HG03159 (cell line): ENCODE measurements around the gene CCM2.

Experiments
- ATAC-seq: cut with Tn5 transposase; IDR thresholded peaks from one replicate; pipeline ENCODE4 v1.9.1; 2021; ENCODE audit warnings: mild to moderate bottlenecking, moderate library complexity; ENCODE audit not compliant: unreplicated experiment

CCM2 gene

GRCh38 chr7:44967571-44968446 lies 32.2 kb upstream of the CCM2 start:
- no peak for ATAC-seq

GRCh38 chr7:44969049-44969700 lies 30.8 kb upstream of the CCM2 start:
- ATAC-seq, result no peak

- ATAC-seq, result no peak
Observed at GRCh38 chr7:44969701-44970522, 30.1 kb upstream of the CCM2 start.

DNA sequence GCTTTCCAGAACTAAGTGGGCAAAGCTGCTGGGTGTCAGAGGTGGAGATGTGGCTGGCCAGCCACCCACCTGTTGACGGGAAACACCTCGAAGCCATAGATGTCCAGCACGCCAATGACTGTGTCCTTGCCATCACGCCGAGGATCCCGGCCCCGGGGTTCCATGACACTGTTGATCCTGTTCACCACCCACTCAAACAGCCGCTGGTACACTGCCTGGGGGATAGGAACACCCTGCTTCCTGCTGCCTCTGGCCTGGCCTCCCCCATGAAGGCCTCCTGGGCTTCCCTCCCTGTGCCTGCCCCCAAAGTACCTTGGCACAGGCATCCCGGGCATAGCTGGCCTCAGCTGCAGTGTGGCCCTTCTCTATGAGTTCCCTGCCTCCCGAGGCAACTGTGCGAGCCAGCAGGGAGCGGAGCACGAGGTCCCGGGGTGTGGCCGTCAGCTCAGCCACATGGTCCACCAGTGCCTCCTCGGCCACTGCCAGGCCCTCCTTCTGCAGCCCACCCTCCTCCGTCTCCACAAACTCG lies 29.4 kb upstream of the CCM2 start:
- ATAC-seq, result no peak

DNA sequence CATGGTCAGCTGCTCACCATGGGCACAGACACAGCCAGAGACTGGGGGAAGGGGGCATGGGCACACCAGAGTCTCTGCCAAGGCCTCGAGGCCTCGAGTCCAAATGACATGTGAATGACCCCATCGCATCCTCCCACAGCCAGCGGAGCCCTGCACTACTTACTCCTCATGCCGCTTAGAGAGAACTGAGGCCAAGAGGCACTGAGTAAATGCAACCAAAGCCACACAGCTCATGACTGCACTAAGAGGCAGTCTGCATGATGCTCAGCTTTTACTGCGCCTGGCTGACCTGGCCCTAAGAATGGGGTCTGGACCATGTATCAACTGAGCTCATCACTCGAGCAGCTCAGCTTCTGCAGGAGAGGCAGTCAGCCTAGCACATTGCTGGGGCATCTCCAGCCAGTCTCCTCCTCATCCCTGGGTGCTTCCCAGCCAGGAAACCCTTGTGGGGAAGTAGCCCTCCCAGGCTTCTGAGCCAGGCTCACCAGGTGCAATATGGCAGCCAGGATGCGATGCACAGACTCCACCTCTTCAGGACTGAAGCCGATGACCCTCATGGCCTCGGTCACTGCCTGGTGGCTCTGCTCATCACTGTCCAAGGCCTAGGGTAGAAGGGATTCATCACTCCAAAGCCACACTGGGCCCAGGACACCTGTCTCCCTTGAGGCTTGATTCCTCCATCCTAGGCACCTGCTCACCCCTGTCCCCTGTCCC lies 28.7 kb upstream of the CCM2 start:
- no peak for ATAC-seq

DNA sequence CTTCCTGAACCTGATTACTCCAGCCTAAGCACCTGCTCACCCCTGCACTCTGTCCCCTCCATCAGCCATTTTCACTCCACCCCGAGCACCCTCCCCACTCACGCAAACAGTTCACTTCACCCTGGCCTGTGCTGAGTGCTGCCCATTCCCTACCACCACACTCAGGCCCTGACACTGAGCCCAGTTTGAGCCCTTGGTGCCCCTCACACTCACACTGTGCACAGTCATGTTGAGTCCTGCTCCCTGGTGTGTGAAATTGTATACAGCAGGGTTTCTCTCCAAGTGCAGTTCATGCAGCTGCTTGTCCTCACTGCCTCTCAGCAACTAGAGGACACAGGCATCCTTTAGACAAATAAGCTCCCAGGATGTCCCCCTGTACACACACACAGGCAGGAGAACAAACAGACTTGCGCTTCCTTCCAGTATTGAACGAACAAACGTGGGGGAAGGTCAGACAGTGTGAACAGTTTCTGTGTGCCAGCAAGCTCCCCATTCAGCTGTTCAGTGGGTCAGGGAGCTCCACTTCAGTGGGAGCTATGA lies 28.0 kb upstream of the CCM2 start:
- ATAC-seq, result no peak

DNA sequence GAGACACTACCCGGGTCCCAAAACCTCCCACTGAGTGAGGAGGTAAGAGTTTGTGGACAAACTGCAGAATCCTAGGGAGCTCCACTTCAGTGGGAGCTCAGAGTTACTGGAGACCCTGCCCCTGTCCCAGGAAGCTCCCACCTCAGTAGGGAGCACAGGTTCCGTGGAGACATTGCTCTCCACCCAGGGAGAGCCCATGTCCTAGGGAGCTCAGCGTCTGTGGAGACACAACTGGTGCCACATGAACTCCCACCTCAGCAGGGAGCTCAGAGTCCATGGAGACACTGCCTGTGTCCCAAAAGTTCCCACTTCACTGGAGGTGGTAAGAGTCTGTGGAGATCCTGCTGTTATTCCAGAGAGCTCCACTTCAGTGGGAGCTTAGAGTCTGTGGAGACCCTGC lies 27.4 kb upstream of the CCM2 start:
- ATAC-seq, result no peak

GRCh38 chr7:44973610-44974401 lies 26.2 kb upstream of the CCM2 start:
- no peak for ATAC-seq

DNA sequence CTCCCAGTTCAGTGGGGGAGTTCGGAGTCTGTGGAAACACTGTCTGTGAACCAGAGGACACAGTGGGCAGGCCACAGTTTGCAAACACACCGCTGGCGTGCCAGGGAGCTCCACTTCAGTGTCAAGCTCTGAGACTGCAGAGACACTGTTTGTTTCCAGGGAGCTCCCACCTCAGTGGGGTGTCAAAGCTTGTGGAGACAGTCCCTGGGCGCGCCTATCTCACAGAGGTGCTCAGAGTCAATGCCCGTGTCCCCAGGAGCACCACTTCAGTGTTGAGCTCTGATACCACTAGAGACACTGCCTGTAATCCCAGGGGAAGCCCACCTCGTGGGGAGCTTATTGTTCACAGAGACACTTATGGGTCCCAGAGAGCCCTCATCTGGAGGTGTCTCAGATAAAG lies 25.5 kb upstream of the CCM2 start:
- no peak for ATAC-seq

GRCh38 chr7:44975331-44976039 lies 24.5 kb upstream of the CCM2 start:
- no peak for ATAC-seq

- no peak for ATAC-seq
Observed at GRCh38 chr7:44976040-44976745, 23.8 kb upstream of the CCM2 start.

GRCh38 chr7:44976746-44977196 lies 23.2 kb upstream of the CCM2 start:
- no peak for ATAC-seq

DNA sequence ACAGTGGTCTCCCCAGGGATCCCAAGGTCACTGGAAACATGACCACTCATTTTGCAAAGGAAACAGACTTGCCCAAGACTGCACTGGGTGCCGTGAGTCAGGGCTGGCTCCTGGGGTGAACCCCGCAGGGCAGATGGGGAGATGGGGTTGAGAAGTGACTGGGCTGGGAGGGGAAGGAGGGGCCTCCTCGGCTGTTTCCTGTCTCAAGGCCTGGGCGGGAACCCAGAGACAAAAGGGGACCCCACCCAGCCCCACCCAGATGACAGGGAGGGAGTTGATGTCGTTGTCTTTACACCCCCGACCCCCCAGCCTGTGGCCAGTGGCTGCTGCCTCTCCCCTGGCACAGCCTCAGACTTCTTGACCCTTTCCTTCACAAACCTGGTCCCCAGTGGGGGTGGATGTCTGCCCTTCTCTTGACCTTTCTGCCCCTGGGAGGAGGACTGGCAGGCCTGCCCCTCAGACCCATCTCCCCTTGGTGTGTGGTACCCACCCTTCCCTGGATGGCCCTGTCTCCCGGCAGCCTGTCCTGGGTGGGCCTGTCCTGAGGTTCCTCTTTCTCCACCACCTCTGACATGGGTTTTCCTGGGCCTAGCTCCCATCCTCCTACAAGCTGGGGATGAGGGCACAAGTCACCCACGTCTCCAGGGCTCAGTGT lies 22.6 kb upstream of the CCM2 start:
- ATAC-seq, result no peak

DNA sequence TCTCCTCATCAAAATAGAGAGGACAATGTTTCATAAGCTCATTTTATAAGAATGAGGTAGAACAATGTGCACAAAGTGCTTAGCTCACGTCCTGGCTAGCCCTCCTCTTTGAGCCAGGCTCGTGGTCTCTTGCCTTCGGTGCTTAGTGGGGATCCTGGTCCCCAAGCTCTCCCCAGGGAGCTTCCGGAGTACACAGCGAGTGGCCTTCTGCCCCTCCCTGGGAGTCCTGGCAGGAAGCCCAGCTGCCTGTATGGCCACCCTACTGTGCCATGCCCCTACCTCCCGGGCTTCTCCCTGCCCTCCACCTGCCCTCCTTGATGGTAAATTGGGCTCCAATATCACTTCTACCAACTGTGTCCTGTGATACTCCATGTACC lies 22.1 kb upstream of the CCM2 start:
- no peak for ATAC-seq

DNA sequence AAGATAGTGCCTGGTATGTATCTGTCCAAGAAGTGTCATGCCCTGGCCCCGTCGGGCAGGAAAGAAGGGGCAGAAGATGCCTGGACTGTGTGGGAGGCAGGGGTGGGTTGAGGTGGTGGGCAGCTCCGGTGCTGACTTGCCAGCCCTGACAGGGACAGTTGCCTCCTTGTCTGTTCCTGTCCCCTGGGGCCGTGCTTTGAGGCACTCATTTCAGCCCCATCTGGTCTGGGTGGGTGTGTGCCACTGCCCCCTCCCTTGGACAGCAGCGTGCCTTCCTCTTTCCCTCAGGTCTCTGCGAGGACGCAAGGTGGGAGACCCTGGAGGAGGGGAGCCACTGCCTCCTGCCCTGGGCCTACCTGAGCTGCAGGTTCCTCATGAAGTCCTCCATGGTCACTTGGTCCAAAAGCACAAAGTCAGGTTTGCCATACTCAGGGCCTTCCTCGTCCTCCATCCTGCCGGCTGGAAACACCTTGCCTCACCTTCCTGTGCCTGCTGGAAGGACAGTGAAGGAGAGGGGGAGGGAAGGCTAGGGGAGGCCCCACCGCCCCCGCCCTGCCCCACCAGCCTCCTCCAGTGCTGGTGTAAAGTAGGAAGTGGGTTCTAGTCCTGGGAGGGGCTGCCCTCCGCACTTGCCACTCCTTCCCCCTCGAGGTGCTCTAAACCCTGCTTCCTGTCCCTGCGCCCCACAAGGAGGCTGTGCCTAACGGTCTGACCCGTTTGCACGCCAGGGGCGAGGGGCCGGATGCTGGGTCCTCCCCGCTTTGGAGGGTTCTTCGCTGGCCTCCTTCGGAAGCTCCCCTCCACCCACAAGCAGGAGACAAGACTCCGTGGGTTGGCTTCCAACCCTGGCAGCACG lies 21.3 kb upstream of the CCM2 start, which contains the start of gene MYO1G:
TSS of gene MYO1G (minus strand) at position 505 of the 856 bp plus-strand sequence. CDS start at position 451, 54 bp downstream.
- ATAC-seq, result peak; percentile 66

DNA sequence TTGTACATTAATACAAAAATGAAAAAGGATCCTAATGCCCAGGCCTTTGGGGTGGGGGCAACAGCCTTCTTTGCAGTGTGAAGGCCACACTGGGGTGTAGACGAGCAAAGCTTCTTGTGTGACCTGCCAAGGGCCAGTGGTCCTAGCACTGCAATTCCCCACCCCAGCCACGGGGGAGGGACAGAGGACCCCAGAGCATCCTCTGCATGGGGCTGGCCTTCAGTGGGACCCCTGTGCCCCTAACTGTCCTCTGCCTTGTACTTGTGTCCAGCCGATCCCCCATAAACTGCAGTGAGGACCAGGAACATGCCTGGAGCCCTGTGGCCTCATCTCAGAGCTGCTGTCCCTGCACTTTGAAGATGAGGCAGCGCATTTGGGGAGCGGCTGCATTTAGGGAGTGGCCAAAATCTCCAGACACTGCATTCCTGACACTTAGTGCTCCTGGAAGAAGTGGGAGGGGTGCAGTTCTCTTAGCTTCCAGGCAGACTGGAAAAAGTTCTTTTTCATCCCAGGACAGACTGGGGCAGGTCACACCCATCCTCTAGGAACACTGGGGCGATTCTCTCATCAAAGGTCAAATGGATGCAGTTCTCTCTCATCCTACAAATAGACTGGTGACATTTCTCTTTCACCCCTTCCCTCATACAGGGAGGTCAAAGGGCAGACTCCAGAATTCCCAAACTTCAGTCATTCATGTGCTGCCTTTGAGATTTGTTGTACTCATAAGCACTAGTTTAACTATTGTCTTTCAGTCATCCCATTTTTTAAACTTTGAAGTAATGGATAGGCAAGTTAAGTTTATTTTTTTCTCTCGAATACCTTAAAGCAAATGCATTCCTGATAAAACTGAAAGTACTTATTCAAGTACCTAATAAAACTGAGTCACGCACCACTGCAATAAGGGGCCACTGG lies 20.3 kb upstream of the CCM2 start:
- no peak for ATAC-seq
